ENCODE data around the gene SNAPC5. TPM values are rescaled to one million over a fixed set of nuclear protein-coding genes. Genes with fewer than 3 reads are reported as not detected.

SNAPC5 gene
- polyA plus RNA-seq, 1 donor (not counting 4 experiments of a cell fraction or from before 2014, with no cell fraction given), result 16.1 TPM

GRCh38 chr15:66505430-66505811 is 7.9 kb upstream of the SNAPC5 start:
- H3K9me3 ChIP-seq (ENCODE audit: control insufficient read depth, low read depth, low read length), result no peaks in the 10 kb centered on the region
- peak overlapping the region; percentile 89 to 99 (median 98) for H3K4me3 ChIP-seq (ENCODE audit: control insufficient read depth in 2 of 3, extremely low read depth in 1 of 3, insufficient read depth in 2 of 3, low read depth in 1 of 3, low read length in 3 of 3)
- no peak for DNase-seq (ENCODE audit: low read depth, low spot score)
- H4K20me1 ChIP-seq (ENCODE audit: control insufficient read depth, extremely low read depth, insufficient read depth, low read length), result peaks cover 12% of the 10 kb centered on the region
- H3K4me2 ChIP-seq (ENCODE audit: control insufficient read depth, extremely low read depth, insufficient read depth, low read depth, low read length), result peak overlapping the region; percentile 91
- dilution Hi-C loops (cut with MboI; ENCODE audit: extremely low pct_ligation_motif_present, low sequenced_read_pairs), result no loop called here
- FAIRE-seq, result no peak
- H3K4me1 ChIP-seq (ENCODE audit: control insufficient read depth, extremely low read depth, insufficient read depth, low read length), result peaks cover 17% of the 10 kb centered on the region
- TF ChIP-seq CTCF (optimal IDR thresholded peaks at IDR 0.05 in 1 of 3, IDR thresholded peaks at IDR 0.05 in 1 of 3, conservative IDR thresholded peaks at IDR 0.05 in 1 of 3; ENCODE audit: extremely low read depth in 1 of 3, insufficient read depth in 2 of 3, low read length in 3 of 3) (no peak), EZH2 (IDR thresholded peaks at IDR 0.05; ENCODE audit: low read length) (no peak)
- peaks cover 72% of the 10 kb centered on the region for H3K79me2 ChIP-seq (ENCODE audit: control insufficient read depth, insufficient read depth, low read length)
- no peaks in the 10 kb centered on the region for H3K27me3 ChIP-seq (ENCODE audit: control insufficient read depth, extremely low read depth, insufficient read depth, low read length)
- H3K9me1 ChIP-seq (ENCODE audit: control insufficient read depth, extremely low read depth, insufficient read depth, low read length), result no peaks in the 10 kb centered on the region
- peak overlapping the region; percentile 98 for H3K9ac ChIP-seq (ENCODE audit: control insufficient read depth, extremely low read depth, insufficient read depth, low read length)
- H2AFZ ChIP-seq (ENCODE audit: control insufficient read depth, low read length), result peak overlapping the region; percentile 94
- H3K36me3 ChIP-seq (ENCODE audit: control insufficient read depth in 2 of 2, extremely low read depth in 1 of 2, insufficient read depth in 2 of 2, low read length in 2 of 2), result peaks cover 16 to 26% of the 10 kb centered on the region in 2 experiments
- H3K27ac ChIP-seq (ENCODE audit: control insufficient read depth, insufficient read depth, low read length), result peak overlapping the region; percentile 99

- DNase-seq (ENCODE audit: low read depth, low spot score), result no peak
- Histone ChIP-seq H3K36me3 (ENCODE audit: control insufficient read depth in 2 of 2, extremely low read depth in 1 of 2, insufficient read depth in 2 of 2, low read length in 2 of 2) (peaks cover 20 to 30% of the 10 kb centered on the region in 2 experiments), H3K9ac (ENCODE audit: control insufficient read depth, extremely low read depth, insufficient read depth, low read length) (peak within 1 kb of the TSS; percentile 98), H3K79me2 (ENCODE audit: control insufficient read depth, insufficient read depth, low read length) (peaks cover 76% of the 10 kb centered on the region), H3K4me3 (ENCODE audit: control insufficient read depth in 2 of 3, extremely low read depth in 1 of 3, insufficient read depth in 2 of 3, low read depth in 1 of 3, low read length in 3 of 3) (peak within 1 kb of the TSS; percentile 89 to 99 (median 98)), H2AFZ (ENCODE audit: control insufficient read depth, low read length) (peak within 1 kb of the TSS; percentile 94), H3K9me1 (ENCODE audit: control insufficient read depth, extremely low read depth, insufficient read depth, low read length) (no peaks in the 10 kb centered on the region), H3K4me2 (ENCODE audit: control insufficient read depth, extremely low read depth, insufficient read depth, low read depth, low read length) (peak within 1 kb of the TSS; percentile 92), H3K27ac (ENCODE audit: control insufficient read depth, insufficient read depth, low read length) (peak within 1 kb of the TSS; percentile 99), H3K4me1 (ENCODE audit: control insufficient read depth, extremely low read depth, insufficient read depth, low read length) (peaks cover 17% of the 10 kb centered on the region), H3K9me3 (ENCODE audit: control insufficient read depth, low read depth, low read length) (no peaks in the 10 kb centered on the region), H3K27me3 (ENCODE audit: control insufficient read depth, extremely low read depth, insufficient read depth, low read length) (no peaks in the 10 kb centered on the region), H4K20me1 (ENCODE audit: control insufficient read depth, extremely low read depth, insufficient read depth, low read length) (peaks cover 12% of the 10 kb centered on the region)
- no peak for FAIRE-seq
- dilution Hi-C loops (cut with MboI; ENCODE audit: extremely low pct_ligation_motif_present, low sequenced_read_pairs), result no loop called here
- TF ChIP-seq EZH2 (IDR thresholded peaks at IDR 0.05; ENCODE audit: low read length), result no peak
- no peak for TF ChIP-seq CTCF (optimal IDR thresholded peaks at IDR 0.05 in 1 of 3, IDR thresholded peaks at IDR 0.05 in 1 of 3, conservative IDR thresholded peaks at IDR 0.05 in 1 of 3; ENCODE audit: extremely low read depth in 1 of 3, insufficient read depth in 2 of 3, low read length in 3 of 3)
Observed at GRCh38 chr15:66504563-66505429, 7.2 kb upstream of the SNAPC5 start, which contains the start of the genes RPL4 and ZWILCH. RPL4 (minus strand) TSS chr15:66504855; CDS start chr15:66504790, 65 bp downstream. ZWILCH (plus strand) TSS chr15:66505326; CDS start chr15:66505339, 13 bp downstream.
